ENCODE results near the gene LARP1.
"Not testable (repeated sequence)": the region's sequence is repeated elsewhere in the genome, so short reads cannot be mapped to it uniquely, and the experiment has no call there.

Gene LARP1

GRCh38 chr5:154755361-154756008 lies at the start of gene LARP1:
Gene LARP1, plus strand, starts transcription at chr5:154755377. Its CDS starts 381 bp downstream, at chr5:154755758.
- DNase-seq (ENCODE audit: low read depth), result peak; percentile 19

GRCh38 chr5:154706416-154706815 lies 48.8 kb upstream of the LARP1 start:
- DNase-seq (ENCODE audit: low read depth), result no peak

- no peak for DNase-seq (ENCODE audit: low read depth)
Observed at GRCh38 chr5:154707641-154708040, 47.5 kb upstream of the LARP1 start.

GRCh38 chr5:154708207-154708606 lies 47.0 kb upstream of the LARP1 start:
- no peak for DNase-seq (ENCODE audit: low read depth)

- DNase-seq (ENCODE audit: low read depth), result no peak
Observed at GRCh38 chr5:154708846-154709245, 46.3 kb upstream of the LARP1 start.

- no peak for DNase-seq (ENCODE audit: low read depth)
Observed at GRCh38 chr5:154709368-154710305, 45.5 kb upstream of the LARP1 start.

- DNase-seq (ENCODE audit: low read depth), result no peak
Observed at GRCh38 chr5:154712518-154713437, 42.4 kb upstream of the LARP1 start.

- DNase-seq (ENCODE audit: low read depth), result no peak
Observed at GRCh38 chr5:154713615-154714125, 41.5 kb upstream of the LARP1 start.

- DNase-seq (ENCODE audit: low read depth), result no peak
Observed at GRCh38 chr5:154714266-154714986, 40.8 kb upstream of the LARP1 start.

- no peak for DNase-seq (ENCODE audit: low read depth)
Observed at GRCh38 chr5:154721481-154722058, 33.6 kb upstream of the LARP1 start.

GRCh38 chr5:154722097-154722496 lies 33.1 kb upstream of the LARP1 start:
- DNase-seq (ENCODE audit: low read depth), result no peak

GRCh38 chr5:154722936-154723335 lies 32.2 kb upstream of the LARP1 start:
- DNase-seq (ENCODE audit: low read depth), result no peak

GRCh38 chr5:154723740-154724505 lies 31.3 kb upstream of the LARP1 start:
- DNase-seq (ENCODE audit: low read depth), result no peak

- no peak for DNase-seq (ENCODE audit: low read depth)
Observed at GRCh38 chr5:154727361-154727760, 27.8 kb upstream of the LARP1 start.

GRCh38 chr5:154728939-154729588 lies 26.1 kb upstream of the LARP1 start:
- no peak for DNase-seq (ENCODE audit: low read depth)

GRCh38 chr5:154729613-154730012 lies 25.6 kb upstream of the LARP1 start:
- no peak for DNase-seq (ENCODE audit: low read depth)

GRCh38 chr5:154730761-154731160 lies 24.4 kb upstream of the LARP1 start:
- DNase-seq (ENCODE audit: low read depth), result not testable (repeated sequence)

- no peak for DNase-seq (ENCODE audit: low read depth)
Observed at GRCh38 chr5:154732212-154732611, 23.0 kb upstream of the LARP1 start.
